Measurements from ENCODE around the gene ASF1A.

ASF1A gene

GRCh38 chr6:118860363-118860762 lies 33.6 kb upstream of the ASF1A start:
- H3K4me2 ChIP-seq (ENCODE audit: low read length): no peak overlapping the region
- H3K4me3 ChIP-seq (ENCODE audit: low read depth, low read length): no peak overlapping the region
- peaks cover 10% of the 10 kb centered on the region for H3K4me1 ChIP-seq
- H2AFZ ChIP-seq: no peak overlapping the region
- H3K79me2 ChIP-seq: peaks cover 20% of the 10 kb centered on the region
- H3K36me3 ChIP-seq (ENCODE audit: control insufficient read depth, insufficient read depth, low read length): no peaks in the 10 kb centered on the region
- H3K9ac ChIP-seq: no peak overlapping the region
- no peaks in the 10 kb centered on the region for H3K27me3 ChIP-seq (ENCODE audit: control insufficient read depth, insufficient read depth, low read length)
- H3K27ac ChIP-seq: no peak overlapping the region
- H3K9me3 ChIP-seq (ENCODE audit: control insufficient read depth, low read length): no peaks in the 10 kb centered on the region
- TF ChIP-seq, protein P1, sequence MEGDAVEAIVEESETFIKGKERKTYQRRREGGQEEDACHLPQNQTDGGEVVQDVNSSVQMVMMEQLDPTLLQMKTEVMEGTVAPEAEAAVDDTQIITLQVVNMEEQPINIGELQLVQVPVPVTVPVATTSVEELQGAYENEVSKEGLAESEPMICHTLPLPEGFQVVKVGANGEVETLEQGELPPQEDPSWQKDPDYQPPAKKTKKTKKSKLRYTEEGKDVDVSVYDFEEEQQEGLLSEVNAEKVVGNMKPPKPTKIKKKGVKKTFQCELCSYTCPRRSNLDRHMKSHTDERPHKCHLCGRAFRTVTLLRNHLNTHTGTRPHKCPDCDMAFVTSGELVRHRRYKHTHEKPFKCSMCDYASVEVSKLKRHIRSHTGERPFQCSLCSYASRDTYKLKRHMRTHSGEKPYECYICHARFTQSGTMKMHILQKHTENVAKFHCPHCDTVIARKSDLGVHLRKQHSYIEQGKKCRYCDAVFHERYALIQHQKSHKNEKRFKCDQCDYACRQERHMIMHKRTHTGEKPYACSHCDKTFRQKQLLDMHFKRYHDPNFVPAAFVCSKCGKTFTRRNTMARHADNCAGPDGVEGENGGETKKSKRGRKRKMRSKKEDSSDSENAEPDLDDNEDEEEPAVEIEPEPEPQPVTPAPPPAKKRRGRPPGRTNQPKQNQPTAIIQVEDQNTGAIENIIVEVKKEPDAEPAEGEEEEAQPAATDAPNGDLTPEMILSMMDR (IDR thresholded peaks at IDR 0.05): no peak

- Histone ChIP-seq H3K9me3 (ENCODE audit: control insufficient read depth, low read length) (no peaks in the 10 kb centered on the region), H3K4me3 (ENCODE audit: low read depth, low read length) (no peak overlapping the region), H3K27ac (no peak overlapping the region), H3K27me3 (ENCODE audit: control insufficient read depth, insufficient read depth, low read length) (no peaks in the 10 kb centered on the region), H3K36me3 (ENCODE audit: control insufficient read depth, insufficient read depth, low read length) (no peaks in the 10 kb centered on the region), H2AFZ (no peak overlapping the region), H3K4me1 (peaks cover 13% of the 10 kb centered on the region), H3K9ac (no peak overlapping the region), H3K4me2 (ENCODE audit: low read length) (no peak overlapping the region), H3K79me2 (peaks cover 20% of the 10 kb centered on the region)
- TF ChIP-seq, protein P1 (IDR thresholded peaks at IDR 0.05): no peak
These were observed 33.1 kb upstream of the ASF1A start for GRCh38 chr6:118860880-118861279.

GRCh38 chr6:118862443-118862842 lies 31.5 kb upstream of the ASF1A start:
- no peak overlapping the region for H2AFZ ChIP-seq
- no peak overlapping the region for H3K4me3 ChIP-seq (ENCODE audit: low read depth, low read length)
- H3K9ac ChIP-seq: no peak overlapping the region
- H3K27me3 ChIP-seq (ENCODE audit: control insufficient read depth, insufficient read depth, low read length): no peaks in the 10 kb centered on the region
- no peak overlapping the region for H3K27ac ChIP-seq
- H3K9me3 ChIP-seq (ENCODE audit: control insufficient read depth, low read length): no peaks in the 10 kb centered on the region
- TF ChIP-seq, protein P1 (IDR thresholded peaks at IDR 0.05): no peak
- no peaks in the 10 kb centered on the region for H3K36me3 ChIP-seq (ENCODE audit: control insufficient read depth, insufficient read depth, low read length)
- no peak overlapping the region for H3K4me2 ChIP-seq (ENCODE audit: low read length)
- peaks cover 13% of the 10 kb centered on the region for H3K4me1 ChIP-seq
- H3K79me2 ChIP-seq: peaks cover 20% of the 10 kb centered on the region

DNA sequence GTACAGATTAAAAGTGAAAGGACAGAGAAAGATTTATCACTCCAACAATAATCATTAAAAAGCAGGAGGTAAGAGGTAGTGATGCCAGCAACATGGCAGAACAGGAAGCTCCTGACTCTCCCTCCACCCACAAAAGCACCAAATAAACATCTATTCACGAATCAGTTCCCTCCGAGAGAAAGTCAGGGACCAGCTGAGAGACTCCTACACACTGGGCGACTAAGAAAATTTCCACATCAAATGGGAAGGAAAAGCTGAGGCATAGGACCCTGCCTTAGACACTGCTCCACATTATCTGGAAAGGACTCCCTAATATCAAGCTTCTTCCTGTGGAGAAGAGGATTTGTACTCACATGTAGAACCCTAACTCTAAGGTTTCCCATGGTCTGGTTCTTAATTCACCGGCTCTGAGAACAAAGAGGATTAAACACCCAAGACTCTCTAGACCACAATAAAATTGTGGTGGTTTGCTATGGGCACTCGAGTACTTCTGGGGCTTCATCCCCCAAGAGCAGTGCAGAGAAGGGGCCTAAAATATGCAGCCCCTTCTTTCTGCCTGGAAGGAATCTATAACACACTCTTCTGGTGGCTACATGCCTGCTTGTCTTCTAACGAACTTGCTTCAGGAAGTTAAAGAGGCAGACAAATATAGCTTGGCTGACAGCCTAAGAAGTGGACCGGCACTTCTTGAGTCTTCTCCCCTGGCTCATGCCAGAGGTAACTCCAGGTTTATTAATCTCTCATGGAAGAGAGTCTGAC lies 29.4 kb upstream of the ASF1A start:
- no peak overlapping the region for H3K4me3 ChIP-seq (ENCODE audit: low read depth, low read length)
- peak overlapping the region; percentile 68 for H3K27ac ChIP-seq
- H3K9ac ChIP-seq: no peak overlapping the region
- H3K36me3 ChIP-seq (ENCODE audit: control insufficient read depth, insufficient read depth, low read length): no peaks in the 10 kb centered on the region
- H3K9me3 ChIP-seq (ENCODE audit: control insufficient read depth, low read length): no peaks in the 10 kb centered on the region
- peak overlapping the region; percentile 68 for H2AFZ ChIP-seq
- H3K79me2 ChIP-seq: peaks cover 21% of the 10 kb centered on the region
- H3K27me3 ChIP-seq (ENCODE audit: control insufficient read depth, insufficient read depth, low read length): no peaks in the 10 kb centered on the region
- TF ChIP-seq, protein P1 (IDR thresholded peaks at IDR 0.05): no peak
- H3K4me2 ChIP-seq (ENCODE audit: low read length): peak overlapping the region; percentile 50
- peaks cover 13% of the 10 kb centered on the region for H3K4me1 ChIP-seq

DNA sequence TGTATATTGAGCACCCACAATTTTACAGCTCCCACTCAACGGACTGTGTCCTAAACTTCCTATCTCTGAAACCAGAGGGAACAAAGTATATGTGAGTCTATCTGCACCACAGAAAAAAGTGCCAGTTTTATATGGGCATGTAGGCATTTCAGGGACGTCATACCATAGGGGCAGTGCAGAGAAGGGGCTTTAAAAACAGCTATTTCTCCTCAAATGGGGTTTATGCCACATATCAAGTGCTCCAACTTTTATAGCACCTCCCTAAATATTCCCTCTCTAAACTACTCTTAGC lies 28.9 kb upstream of the ASF1A start:
- H3K27ac ChIP-seq: peak overlapping the region; percentile 68
- no peak overlapping the region for H3K9ac ChIP-seq
- H2AFZ ChIP-seq: peak overlapping the region; percentile 68
- TF ChIP-seq, protein P1 (IDR thresholded peaks at IDR 0.05): no peak
- peaks cover 17% of the 10 kb centered on the region for H3K79me2 ChIP-seq
- H3K4me1 ChIP-seq: peaks cover 13% of the 10 kb centered on the region
- H3K27me3 ChIP-seq (ENCODE audit: control insufficient read depth, insufficient read depth, low read length): no peaks in the 10 kb centered on the region
- H3K36me3 ChIP-seq (ENCODE audit: control insufficient read depth, insufficient read depth, low read length): no peaks in the 10 kb centered on the region
- H3K4me3 ChIP-seq (ENCODE audit: low read depth, low read length): no peak overlapping the region
- H3K4me2 ChIP-seq (ENCODE audit: low read length): peak overlapping the region; percentile 50
- no peaks in the 10 kb centered on the region for H3K9me3 ChIP-seq (ENCODE audit: control insufficient read depth, low read length)

All from parathyroid adenoma (tissue), 2 donors.